Keratinocyte (primary cell): ENCODE data around the gene KICS2.

Source experiments
- EZH2 ChIP-seq: IDR thresholded peaks from one replicate; pipeline ENCODE4 v1.6.1; 2012; ENCODE audit warnings: inconsistent platforms, mild to moderate bottlenecking, low read length, moderate library complexity
- TF ChIP-seq, protein P1 (sequence below), 3 experiments: IDR thresholded peaks in 1 of 3; conservative IDR thresholded peaks in 1 of 3; optimal IDR thresholded peaks in 1 of 3; 2 replicates in 2 of 3; 3 replicates in 1 of 3; pipeline versions ENCODE3 to v1.5.1; 2011; ENCODE audit warnings: low read length in 3 of 3, mild to moderate bottlenecking in 3 of 3, moderate library complexity in 2 of 3, control low read depth in 1 of 3, inconsistent platforms in 1 of 3; ENCODE audit not compliant: insufficient read depth in 2 of 3; ENCODE audit errors: extremely low read depth in 1 of 3

- TF ChIP-seq, protein P1, sequence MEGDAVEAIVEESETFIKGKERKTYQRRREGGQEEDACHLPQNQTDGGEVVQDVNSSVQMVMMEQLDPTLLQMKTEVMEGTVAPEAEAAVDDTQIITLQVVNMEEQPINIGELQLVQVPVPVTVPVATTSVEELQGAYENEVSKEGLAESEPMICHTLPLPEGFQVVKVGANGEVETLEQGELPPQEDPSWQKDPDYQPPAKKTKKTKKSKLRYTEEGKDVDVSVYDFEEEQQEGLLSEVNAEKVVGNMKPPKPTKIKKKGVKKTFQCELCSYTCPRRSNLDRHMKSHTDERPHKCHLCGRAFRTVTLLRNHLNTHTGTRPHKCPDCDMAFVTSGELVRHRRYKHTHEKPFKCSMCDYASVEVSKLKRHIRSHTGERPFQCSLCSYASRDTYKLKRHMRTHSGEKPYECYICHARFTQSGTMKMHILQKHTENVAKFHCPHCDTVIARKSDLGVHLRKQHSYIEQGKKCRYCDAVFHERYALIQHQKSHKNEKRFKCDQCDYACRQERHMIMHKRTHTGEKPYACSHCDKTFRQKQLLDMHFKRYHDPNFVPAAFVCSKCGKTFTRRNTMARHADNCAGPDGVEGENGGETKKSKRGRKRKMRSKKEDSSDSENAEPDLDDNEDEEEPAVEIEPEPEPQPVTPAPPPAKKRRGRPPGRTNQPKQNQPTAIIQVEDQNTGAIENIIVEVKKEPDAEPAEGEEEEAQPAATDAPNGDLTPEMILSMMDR (optimal IDR thresholded peaks at IDR 0.05 in 1 of 3, IDR thresholded peaks at IDR 0.05 in 1 of 3, conservative IDR thresholded peaks at IDR 0.05 in 1 of 3; ENCODE audit: extremely low read depth in 1 of 3, insufficient read depth in 2 of 3, low read length in 3 of 3), result no peak
- TF ChIP-seq EZH2, result no peak
Measured at GRCh38 chr12:64175254-64175945, 46.7 kb downstream of the KICS2 start.
